SK-MEL-5 (cell line): ENCODE results near the gene OVCH2. TPM values are rescaled to one million over a fixed set of nuclear protein-coding genes. Genes with fewer than 3 reads are reported as not detected.
A peak's percentile ranks its signal among the peaks of the same experiment; 100 is the strongest.
"Not testable (repeated sequence)": the region's sequence is repeated elsewhere in the genome, so short reads cannot be mapped to it uniquely, and the experiment has no call there.

ENCODE experiments used
- DNase-seq: peaks from one replicate; pipeline ENCODE4 v3.0.0-alpha.2; 2016; ENCODE audit warnings: low read depth, low spot score
- in situ Hi-C: cut with HindIII; loops from 2 replicates; pipeline ENCODE4 v1.10.0; 2016; ENCODE audit warnings: low sequenced_read_pairs, high pct_unique_total_duplicates, low pct_unique_long_range_greater_than_20kb
- total RNA-seq: library from RNA; depleted of rRNA; stranded (reverse); fragments of >200 nt; shearing (Covaris generic); gene quantifications from 2 replicates; pipeline ENCODE4 v1.2.3, GENCODE V29; 2014

OVCH2 gene
- total RNA-seq, 1 experiment from 2014 or later: not detected

DNA sequence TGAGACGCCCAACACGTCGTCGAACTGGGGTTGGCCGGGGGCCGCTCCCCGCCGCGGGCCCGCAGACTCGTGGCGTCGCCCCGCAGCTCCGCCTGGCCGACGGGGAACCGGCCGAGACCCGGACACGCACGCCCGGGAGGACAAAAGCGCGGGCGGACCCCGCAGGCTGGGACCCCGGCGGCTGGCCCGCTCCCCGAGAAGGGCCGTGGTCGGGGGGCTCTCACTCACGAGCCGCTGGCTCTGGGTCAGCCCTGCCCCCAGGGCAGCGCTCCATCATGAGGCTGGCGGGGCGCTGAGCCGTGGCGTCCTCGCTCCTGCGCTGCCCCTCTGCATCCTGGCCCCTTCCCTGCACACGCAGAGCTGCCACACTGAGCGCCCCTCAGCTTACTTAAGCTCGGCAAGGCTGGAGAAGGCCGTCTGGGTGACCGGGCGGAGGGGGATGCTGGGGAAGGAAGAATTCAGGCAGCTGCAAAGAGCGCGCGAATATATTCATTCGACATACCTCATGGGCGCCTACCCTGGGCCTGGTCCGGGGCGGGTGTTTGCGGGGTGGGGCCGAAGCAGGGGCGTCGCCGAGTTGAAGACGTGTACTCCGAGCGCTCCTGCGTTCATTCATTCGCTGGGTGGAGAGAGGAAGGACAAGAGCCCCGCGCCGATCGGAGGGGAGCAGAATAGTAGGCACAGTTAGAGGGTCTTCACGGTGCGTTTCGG, 32.4 kb downstream of the OVCH2 start:
- DNase-seq: no peak
- in situ Hi-C loops: no loop called here

DNA sequence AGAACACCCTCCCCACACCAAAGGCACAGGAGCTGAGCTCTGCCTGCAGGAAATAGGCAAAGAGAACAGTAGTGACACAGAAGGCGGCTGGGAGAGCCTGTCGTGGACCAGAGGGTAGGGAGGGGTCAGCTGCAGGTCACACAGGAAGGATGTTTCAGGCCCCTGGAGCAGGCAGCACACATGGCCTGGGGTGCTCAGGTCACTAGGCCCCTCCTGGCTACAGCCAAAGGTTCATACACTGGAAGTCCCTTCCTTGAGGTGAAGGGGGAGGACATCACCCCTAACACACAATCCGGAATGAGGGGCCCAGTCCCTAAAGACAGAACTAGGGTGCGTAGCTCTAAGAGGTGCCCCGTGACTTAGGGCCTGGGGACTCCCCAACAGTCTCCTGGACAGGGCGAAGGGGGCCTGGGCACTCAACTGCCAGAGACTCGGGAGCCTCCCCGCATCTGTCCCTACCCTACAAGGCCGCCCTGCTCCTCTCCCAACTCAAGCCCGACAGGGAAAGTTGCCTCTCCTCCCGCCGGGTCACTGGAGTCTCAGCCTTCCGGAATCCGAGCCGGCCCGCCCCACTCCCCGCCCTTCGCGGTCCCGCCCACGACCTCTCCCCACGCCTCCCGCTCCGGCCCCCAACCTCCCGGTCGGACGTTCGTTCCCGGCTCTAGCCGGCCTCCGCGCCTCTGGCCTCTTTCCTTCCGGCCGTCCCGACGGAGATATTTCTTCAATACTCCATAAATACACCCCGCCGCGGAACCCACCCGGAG, 33.1 kb downstream of the OVCH2 start, which contains the start of gene CYB5R2:
TSS of gene CYB5R2 (minus strand) at position 541 of the 764 bp plus-strand sequence. CDS start 675 bp downstream, outside the sequence.
- in situ Hi-C loops: no loop called here
- DNase-seq: no peak

DNA sequence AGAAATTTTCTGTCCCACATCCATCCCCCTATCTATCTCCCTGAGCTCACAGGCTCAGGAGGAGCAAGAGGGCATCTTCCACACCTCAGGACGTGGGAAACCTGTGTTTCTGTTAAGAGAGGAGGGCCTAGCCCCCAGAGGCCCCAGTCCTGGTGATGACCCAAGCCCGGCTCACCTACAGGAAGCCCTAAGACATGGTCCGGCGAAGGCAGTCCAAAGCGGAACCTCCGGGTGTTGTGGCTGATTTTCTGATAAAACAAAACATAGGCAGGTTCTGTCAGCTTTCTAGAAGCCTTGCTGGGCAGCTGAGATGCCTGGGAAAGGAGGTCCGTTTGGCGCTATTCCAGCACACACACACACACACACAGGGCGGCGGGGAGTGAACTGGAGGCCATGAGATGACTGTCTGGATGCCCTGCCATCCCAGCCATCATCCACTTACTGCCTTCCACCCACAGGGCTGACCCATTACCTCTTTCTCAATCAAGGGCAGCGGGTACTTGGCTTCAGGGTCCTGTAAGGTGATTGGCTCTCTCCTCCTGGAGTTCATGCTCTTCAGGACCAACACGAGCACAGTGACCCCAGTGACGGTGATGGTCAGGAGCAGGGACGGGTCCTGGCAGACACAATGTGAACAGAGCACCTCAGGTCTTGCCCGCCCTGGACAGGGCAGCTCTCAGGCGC, 33.9 kb downstream of the OVCH2 start:
- in situ Hi-C loops: no loop called here
- no peak for DNase-seq

DNA sequence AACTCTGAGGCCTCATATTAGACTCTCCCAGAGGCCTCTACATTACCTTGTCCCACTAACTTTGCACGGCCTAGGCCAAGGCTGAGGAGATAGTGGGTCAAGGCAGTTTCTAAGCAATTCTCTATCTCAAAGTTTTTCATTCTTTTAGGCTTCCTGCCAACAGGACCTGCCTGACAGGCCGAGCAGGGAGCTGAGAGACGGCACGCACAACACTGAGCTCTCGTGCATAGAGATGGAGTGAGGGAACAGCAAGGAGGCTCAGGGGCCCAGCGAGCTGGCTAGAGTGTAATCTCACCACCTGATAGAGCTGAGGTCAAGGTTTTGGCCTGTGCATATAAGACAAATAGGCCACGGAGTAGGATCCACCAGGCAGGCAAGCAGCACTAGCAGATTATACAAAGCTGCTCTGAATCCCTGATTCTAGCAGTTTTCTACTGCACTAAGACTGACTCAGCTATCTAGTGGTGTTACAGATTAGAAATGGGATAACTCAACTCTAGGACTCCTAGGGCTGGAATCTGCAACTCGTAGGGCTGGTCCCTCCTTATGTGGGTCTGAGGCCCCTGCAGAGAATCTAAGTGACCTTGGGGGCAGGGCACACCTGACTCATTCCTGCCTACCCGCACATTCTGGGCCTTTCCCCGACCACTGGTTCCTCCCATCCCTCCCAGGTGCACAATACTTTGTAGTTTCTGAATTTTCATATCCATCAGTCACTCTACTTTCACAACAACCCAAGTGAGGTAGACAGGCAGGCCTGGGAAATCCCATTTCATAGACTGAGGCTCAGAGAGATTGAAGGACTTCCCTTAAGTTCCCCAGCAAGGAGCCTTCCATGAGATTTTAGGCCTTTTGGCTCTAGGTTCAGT, 34.7 kb downstream of the OVCH2 start:
- DNase-seq: no peak
- in situ Hi-C loops: no loop called here

DNA sequence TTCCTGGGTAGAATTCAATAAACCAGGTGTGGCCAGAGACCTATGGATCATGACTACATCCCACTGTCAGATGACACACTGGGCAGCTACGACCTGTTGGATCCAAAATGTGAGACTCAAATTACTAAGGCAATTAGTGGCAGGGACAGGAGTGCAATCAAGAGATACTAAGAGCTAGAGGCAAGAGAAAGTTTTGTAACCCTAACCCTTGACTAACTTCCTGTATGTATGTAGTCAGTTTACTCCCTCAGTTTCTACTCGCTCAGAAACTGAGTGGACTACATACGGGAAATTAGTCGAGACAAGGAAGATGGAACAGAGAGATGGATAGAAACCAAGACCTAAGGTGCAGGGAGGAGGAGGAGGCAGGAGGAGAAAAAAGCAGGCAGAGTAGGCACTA, 35.6 kb downstream of the OVCH2 start:
- in situ Hi-C loops: no loop called here
- DNase-seq: no peak

DNA sequence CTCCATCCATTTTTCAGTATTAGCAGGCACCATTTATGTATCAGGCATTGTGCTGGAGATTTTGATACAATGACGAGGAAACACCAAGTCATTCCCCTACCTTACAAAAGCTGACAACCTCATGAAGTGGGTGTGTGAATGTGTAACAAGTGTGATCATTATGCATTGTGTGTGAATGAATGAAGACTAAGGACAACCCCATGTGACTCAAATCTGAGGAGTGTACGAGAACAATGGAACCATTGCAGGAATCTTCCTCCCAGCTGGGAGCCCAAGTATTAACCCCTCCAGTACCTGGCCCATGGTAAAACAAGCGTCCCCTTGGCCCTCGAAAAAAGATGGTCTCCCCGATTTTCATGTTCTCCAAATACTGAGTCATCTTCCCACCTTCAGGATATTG, 37.4 kb downstream of the OVCH2 start:
- in situ Hi-C loops: no loop called here

DNA sequence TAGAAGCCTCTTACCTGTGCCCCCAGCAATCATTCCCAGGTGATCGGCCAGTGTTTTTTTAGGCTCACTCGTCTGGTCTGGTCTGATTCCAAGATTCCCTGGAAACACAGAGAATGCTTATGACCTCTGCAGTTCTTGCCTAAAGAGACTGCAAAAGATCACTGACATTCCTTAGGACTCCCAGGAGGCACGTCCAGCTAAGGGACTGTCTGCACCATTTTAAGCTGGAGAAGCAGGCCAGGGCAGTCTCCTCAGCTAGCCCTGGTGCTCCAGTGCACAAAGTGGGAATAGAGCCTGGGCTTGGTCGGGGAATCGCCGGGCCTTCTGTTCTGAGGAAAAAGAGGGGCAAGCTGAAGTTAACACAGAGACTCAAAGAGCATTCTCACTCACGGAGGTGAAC, 37.8 kb downstream of the OVCH2 start:
- in situ Hi-C loops: no loop called here

More for the DNA sequence above, 37.4 kb downstream of the OVCH2 start:
- peak; percentile 98 for DNase-seq

DNA sequence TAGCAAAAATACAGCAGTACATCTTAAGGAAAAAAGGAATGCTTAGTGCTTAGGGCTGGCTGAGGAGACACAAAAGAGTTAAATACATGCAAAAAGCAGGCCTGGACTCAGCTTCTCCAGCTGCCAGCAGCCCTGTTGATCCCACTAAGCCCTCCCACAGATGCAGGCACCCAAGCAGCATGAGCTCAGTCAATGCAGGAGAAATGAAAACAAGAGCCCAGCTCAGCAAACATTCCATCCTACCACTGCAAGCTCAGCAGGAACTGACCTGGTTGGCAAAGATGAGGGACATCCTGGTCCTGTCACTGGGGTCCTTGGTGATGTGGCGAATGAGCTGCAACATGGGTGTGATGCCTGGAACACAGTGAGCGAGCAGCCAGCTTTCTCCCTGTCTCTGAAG, 38.8 kb downstream of the OVCH2 start:
- in situ Hi-C loops: no loop called here
- DNase-seq: no peak

More for the DNA sequence above, 37.8 kb downstream of the OVCH2 start:
- DNase-seq: no peak

DNA sequence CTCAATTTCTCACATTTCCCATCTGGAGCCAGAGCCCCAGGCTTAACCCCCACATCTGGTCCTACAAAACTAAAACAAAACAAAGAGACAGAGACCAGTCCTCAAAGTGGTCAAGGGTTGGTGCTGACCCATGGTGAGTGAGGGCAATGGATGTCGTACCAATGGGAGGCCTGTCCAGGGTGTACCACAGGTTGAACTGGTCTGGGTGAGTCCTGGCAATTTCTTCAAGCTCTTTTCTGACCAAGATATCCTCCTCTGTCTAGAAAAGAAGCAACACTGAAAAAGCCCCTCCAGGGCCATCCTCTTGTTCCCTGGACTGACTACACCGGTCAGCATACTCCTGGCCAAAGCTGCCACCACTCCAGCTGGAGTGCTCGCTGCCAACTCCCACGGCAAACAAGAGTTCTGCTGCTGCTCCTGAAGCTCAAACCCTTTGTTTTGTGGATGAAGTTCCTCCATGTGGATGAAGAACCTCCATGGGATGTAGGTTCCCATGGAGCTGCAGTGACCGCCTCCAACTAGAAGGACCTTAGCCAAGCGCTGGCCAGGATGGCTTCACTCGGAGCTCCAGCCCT, 39.9 kb downstream of the OVCH2 start:
- DNase-seq: no peak
- in situ Hi-C loops: no loop called here

DNA sequence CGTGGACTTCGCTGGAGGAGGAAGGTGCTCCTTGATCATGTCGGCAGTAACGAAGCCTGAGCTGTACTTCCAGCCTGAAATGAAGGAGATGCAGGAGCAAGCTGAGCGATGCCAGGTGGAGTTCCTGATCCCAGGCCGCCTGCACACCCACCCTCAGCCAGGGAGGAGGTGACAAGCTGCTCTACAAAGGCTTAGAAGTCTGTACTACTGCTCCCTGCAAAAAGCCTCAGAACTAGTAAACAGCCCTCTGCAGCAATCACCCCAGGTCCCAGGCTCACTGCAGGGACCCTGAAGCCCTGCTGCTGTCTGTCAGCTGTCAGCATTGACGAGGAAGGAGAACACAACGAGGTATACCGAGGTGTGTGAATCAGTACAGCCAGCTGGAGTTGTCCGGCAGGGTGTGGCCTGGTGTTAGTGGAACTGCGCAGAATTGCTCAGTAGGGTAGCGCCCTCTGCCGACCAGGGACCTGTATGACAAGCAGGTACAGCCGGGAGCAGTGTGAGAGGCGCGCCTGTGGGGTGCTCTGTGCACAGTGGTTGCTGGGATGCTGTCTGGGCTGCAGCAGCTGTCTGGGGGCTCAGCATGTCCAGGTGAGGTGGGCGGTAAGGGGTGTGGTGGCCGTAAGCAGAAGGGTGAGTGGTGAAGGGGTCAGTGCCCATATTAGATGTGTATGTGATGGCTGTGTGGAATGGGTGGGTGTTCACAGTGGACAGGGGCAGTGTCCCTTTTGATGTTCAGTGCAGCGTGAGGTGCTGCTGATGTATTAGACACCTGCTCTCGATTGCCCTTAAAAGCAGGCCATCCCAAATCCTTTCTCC, 40.6 kb downstream of the OVCH2 start:
- in situ Hi-C loops: no loop called here

DNA sequence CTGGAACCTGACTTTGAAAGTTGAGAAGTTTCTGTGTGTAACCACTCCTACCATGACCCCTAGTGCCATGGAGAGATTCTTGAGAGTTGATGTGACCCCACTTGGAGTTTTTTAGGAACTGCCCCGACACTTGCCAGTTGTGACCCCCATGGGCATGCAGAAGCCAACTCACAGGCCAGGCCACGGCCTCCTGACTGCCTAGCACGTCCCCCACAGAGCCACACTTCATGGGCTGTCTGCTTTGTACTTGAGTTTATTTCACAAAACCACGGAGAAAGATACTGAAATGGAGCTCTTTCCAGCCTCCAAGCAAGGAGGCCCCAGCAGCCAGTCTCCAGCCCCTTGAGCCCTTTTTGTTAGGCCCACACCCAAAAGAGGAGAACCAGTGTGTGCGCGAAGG, 41.4 kb downstream of the OVCH2 start:
- in situ Hi-C loops: no loop called here
- no peak for DNase-seq

More for the DNA sequence above, 40.6 kb downstream of the OVCH2 start:
- peak; percentile 78 for DNase-seq

DNA sequence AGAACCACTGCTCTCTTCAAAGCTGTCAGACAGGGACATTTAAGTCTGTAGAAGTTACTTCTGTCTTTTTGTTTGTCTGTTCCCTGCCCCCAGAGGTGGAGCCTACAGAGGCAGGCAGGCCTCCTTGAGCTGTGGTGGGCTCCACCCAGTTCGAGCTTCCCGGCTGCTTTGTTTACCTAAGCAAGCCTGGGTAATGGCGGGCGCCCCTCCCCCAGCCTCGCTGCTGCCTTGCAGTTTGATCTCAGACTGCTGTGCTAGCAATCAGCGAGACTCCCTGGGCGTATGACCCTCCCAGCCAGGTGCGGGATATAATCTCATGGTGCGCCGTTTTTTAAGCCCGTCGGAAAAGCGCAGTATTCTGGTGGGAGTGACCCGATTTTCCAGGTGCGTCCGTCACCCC, 42.7 kb downstream of the OVCH2 start:
- DNase-seq, in situ Hi-C loops: not testable (repeated sequence)

DNA sequence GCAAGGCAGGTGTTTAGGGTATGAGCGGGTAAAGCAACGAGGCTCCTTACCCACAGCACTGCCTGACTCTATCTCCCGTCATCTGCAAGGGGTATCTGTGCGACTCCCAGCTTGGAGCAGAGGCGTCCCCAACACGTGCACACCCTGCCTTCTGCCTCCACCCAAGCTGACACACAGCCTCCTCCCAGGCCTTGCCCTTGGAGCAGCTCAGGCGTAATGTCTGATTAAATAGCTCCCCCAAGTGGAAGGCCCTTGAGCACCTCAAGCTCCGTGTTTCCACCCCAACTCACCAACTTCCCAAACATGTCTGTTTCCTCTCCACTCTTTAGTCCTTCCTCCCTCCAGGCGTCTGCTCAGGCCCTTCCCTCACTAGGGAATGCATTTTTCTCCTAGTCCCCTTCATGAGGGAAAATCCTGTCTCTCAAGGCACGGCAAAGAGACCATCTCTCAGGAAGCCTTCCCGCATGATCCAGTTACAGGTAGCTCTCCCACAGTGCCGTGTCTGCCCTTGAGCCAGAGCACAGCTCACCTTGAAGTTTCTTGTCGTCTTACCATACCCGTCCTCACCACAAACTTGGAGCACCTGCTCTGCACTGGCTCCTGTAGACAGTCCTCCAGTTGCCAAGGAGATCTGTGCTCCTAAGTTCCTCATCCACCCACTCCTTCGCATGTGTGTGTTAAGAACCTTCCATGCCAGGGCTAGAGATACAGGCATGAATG, 48.8 kb downstream of the OVCH2 start:
- DNase-seq: peak; percentile 78
- in situ Hi-C loops: no loop called here

DNA sequence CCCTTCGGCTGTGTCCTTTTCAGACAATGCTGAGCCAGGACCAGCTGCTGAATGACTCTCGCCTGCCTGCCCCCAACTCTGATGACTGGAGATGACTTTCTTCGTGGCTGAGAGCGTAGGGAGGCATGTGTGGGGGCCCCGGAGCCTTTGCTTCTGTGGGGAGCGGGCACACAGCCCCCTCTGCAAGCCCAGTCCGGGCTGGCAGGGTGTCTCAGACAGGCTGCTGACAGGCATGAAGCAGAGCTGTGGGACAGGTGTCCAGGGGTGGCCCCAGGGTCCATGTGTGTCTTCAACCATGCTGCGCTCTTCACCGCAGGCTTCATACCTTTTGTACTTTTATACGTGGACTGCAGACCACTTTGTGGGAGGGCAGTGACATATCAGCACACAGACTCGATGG, 49.6 kb downstream of the OVCH2 start:
- in situ Hi-C loops: no loop called here

DNA sequence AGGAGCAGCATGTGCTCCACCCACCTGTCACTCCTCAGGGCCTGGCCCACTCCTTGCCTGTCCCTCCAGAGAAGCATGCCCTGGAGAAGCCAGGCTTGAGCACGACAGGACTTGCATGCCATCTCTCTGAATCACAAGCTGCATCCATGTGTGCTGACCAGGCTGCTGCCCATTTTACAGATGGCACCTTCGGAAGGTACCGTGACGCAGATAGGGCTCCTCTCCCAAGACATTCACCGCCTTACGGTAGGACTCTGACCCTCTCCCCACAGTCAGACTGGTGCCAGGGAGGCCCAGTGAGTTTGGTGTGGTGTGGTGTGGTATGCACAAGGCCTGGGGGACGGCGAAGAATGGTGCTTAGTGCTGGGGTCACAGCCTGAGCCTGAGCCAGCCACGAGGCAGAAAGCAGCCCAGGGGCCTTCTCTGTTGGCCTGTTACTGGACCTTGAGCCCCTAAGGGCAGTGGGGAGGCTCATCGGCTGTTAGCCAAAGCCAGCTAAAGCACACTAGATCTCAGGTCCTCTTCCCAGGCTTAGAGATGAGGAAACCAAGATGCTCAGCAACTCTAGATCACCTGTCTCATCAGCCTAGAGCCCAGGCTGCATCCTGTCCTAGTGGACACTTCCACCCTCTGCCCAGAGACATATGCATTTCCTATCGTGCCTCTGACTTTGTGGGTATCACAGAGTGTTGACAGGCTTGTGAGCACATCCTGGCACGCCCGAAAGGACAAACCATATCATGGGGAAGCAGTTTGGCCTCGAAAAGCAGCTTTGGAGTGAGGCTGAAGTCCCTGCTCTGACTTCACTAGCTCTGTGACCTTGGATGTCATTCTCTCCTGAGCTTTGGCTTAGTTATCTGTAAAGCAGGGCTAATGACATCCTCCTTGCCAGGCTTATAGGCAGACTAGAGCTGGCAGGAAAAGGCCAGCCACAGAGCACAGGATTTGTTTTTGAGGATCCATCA, 50.7 kb downstream of the OVCH2 start:
- DNase-seq: no peak
- in situ Hi-C loops: no loop called here

More for the DNA sequence above, 49.6 kb downstream of the OVCH2 start:
- DNase-seq: no peak
